ENCODE results near the gene CHID1. TPM values are rescaled to one million over a fixed set of nuclear protein-coding genes. Genes with fewer than 3 reads are reported as not detected.

CHID1 gene
- total RNA-seq (2021) (66.1 and 85.6 TPM in 2 replicates), Bru-seq, nascent RNA (percentile 47 among the genes with signal in this experiment), BruChase-seq, experiment 1, labeled RNA remaining after a 2-hour chase (percentile 52 among the genes with signal in this experiment), BruChase-seq, experiment 2, labeled RNA remaining after a 6-hour chase (percentile 51 among the genes with signal in this experiment)
- long read RNA-seq, transcript CHID1-202 (12 exons, 1,289 nt): minor isoform, 6 of 120 reads
- long read RNA-seq, transcript CHID1-203 (14 exons, 1,477 nt): minor isoform, 20 of 120 reads
- long read RNA-seq, transcript CHID1-201 (13 exons, 3,374 nt): major isoform, 50 of 120 reads
- long read RNA-seq, partial matches to known transcripts: 11 of 120 reads
- long read RNA-seq, other reads (novel, unspliced or antisense): 31 of 120 reads

- TF ChIP-seq EZH2 (IDR thresholded peaks at IDR 0.05; ENCODE audit: low read depth): no peak
- TF ChIP-seq CTCF (conservative IDR thresholded peaks at IDR 0.05): no peak
- POLR2A ChIA-PET (ENCODE audit: unreplicated experiment): interaction anchor here (1.0 kb wide), 1 partner anchor 130 kb away, joined by 6 read pairs; no protein-coding TSS in a partner anchor
- H3F3A ChIP-seq (ENCODE audit: insufficient read depth, low read depth): no peaks in the 10 kb centered on the region; the same call in 1 of the 2 replicates
- no peaks in the 10 kb centered on the region for H3K36me3 ChIP-seq (ENCODE audit: low read depth)
- peak within 1 kb of the TSS; percentile 68 for H3K27ac ChIP-seq
- H3K27me3 ChIP-seq (ENCODE audit: insufficient read depth, low read depth): no peaks in the 10 kb centered on the region
- peak within 1 kb of the TSS; percentile 86 for H2AFZ ChIP-seq
- no TSS peak for BruUV-seq (replicated peaks)
- no peaks in the 10 kb centered on the region for H3K9me2 ChIP-seq (ENCODE audit: insufficient read depth)
- peaks cover 23% of the 10 kb centered on the region for H3K79me2 ChIP-seq (ENCODE audit: low read depth)
- H3K4me3 ChIP-seq: peak within 1 kb of the TSS; percentile 78
- peaks cover 11% of the 10 kb centered on the region for H3K4me1 ChIP-seq (replicated peaks; ENCODE audit: insufficient read depth)
- intact Hi-C loops (cut with micrococcal nuclease; ENCODE audit: unreplicated experiment): loop anchor here (5.0 kb wide), 1 partner anchor 132 kb away; no protein-coding TSS in a partner anchor
- DNase-seq: peak; percentile 66 to 88
- peak within 1 kb of the TSS; percentile 92 for H3K4me2 ChIP-seq
- H4K20me1 ChIP-seq (ENCODE audit: insufficient read depth): no peaks in the 10 kb centered on the region
- no peaks in the 10 kb centered on the region for H3K9me3 ChIP-seq (ENCODE audit: insufficient read depth, low read depth)
- CTCF ChIA-PET: interaction anchor here (0.6 kb wide), 1 partner anchor 135 kb away, joined by 3 read pairs; no protein-coding TSS in a partner anchor
Observed at GRCh38 chr11:910589-911030, at the start of gene CHID1. TSS of gene CHID1 (minus strand) at chr11:910810. CDS start at chr11:904816, 5,994 bp downstream.

GRCh38 chr11:959608-960007, 49.0 kb upstream of the CHID1 start:
- no peak overlapping the region for H3K27ac ChIP-seq
- no TSS peak for BruUV-seq (replicated peaks)
- H3K4me1 ChIP-seq (replicated peaks; ENCODE audit: insufficient read depth): peaks cover 20% of the 10 kb centered on the region
- peaks cover 13% of the 10 kb centered on the region for H4K20me1 ChIP-seq (ENCODE audit: insufficient read depth)
- H3F3A ChIP-seq (ENCODE audit: insufficient read depth, low read depth): peaks cover 14% of the 10 kb centered on the region; the same call in 1 of the 2 replicates
- ChIA-PET POLR2A (ENCODE audit: unreplicated experiment) (no interaction called here), CTCF (no interaction called here)
- H3K36me3 ChIP-seq (ENCODE audit: low read depth): no peaks in the 10 kb centered on the region; the same call in 1 of the 2 replicates
- intact Hi-C loops (cut with micrococcal nuclease; ENCODE audit: unreplicated experiment): no loop called here
- no peaks in the 10 kb centered on the region for H3K9me2 ChIP-seq (ENCODE audit: insufficient read depth)
- no peak for DNase-seq
- H2AFZ ChIP-seq: no peak overlapping the region
- H3K4me2 ChIP-seq: no peak overlapping the region
- no peak overlapping the region for H3K4me3 ChIP-seq
- no peak for TF ChIP-seq CTCF (conservative IDR thresholded peaks at IDR 0.05)
- TF ChIP-seq EZH2 (IDR thresholded peaks at IDR 0.05; ENCODE audit: low read depth): no peak
- H3K27me3 ChIP-seq (ENCODE audit: insufficient read depth, low read depth): no peaks in the 10 kb centered on the region
- H3K9me3 ChIP-seq (ENCODE audit: insufficient read depth, low read depth): no peaks in the 10 kb centered on the region
- peaks cover 11% of the 10 kb centered on the region for H3K79me2 ChIP-seq (ENCODE audit: low read depth)

GRCh38 chr11:959027-959426, 48.4 kb upstream of the CHID1 start:
- CTCF ChIA-PET: no interaction called here
- Histone ChIP-seq H3K27ac (no peak overlapping the region), H3K4me3 (no peak overlapping the region), H3F3A (ENCODE audit: insufficient read depth, low read depth) (peaks cover 19% of the 10 kb centered on the region; the same call in 1 of the 2 replicates), H3K36me3 (ENCODE audit: low read depth) (no peaks in the 10 kb centered on the region; the same call in 1 of the 2 replicates), H3K4me1 (replicated peaks; ENCODE audit: insufficient read depth) (peaks cover 26% of the 10 kb centered on the region), H3K27me3 (ENCODE audit: insufficient read depth, low read depth) (no peaks in the 10 kb centered on the region), H3K4me2 (no peak overlapping the region), H3K9me3 (ENCODE audit: insufficient read depth, low read depth) (no peaks in the 10 kb centered on the region), H4K20me1 (ENCODE audit: insufficient read depth) (peaks cover 13% of the 10 kb centered on the region), H3K9me2 (ENCODE audit: insufficient read depth) (no peaks in the 10 kb centered on the region), H2AFZ (no peak overlapping the region), H3K79me2 (ENCODE audit: low read depth) (peaks cover 11% of the 10 kb centered on the region)
- no peak for TF ChIP-seq EZH2 (IDR thresholded peaks at IDR 0.05; ENCODE audit: low read depth)
- no peak for TF ChIP-seq CTCF (conservative IDR thresholded peaks at IDR 0.05)
- no TSS peak for BruUV-seq (replicated peaks)
- POLR2A ChIA-PET (ENCODE audit: unreplicated experiment): no interaction called here
- intact Hi-C loops (cut with micrococcal nuclease; ENCODE audit: unreplicated experiment): no loop called here
- DNase-seq: no peak

Data from PC-9 (cell line).